Astrocyte (in vitro differentiated cells and primary cell): ENCODE measurements around the gene TANGO2.

Experiments used
- CTCF ChIP-seq: IDR thresholded peaks from 2 replicates; pipeline ENCODE4 v1.5.1; 2011; ENCODE audit warnings: low read depth, mild to moderate bottlenecking, inconsistent platforms, low read length, moderate library complexity; ENCODE audit not compliant: insufficient read depth
- EZH2 ChIP-seq: IDR thresholded peaks from 2 replicates; pipeline ENCODE4 v1.6.1; 2012; ENCODE audit warnings: mild to moderate bottlenecking, low read length, inconsistent platforms; ENCODE audit not compliant: insufficient read depth

GRCh38 chr22:19988965-19989724 lies 31.8 kb upstream of the TANGO2 start:
- TF ChIP-seq CTCF (no peak), EZH2 (no peak)
